A549 (cell line): Measurements from ENCODE around the gene TBC1D19. TPM values are rescaled to one million over a fixed set of nuclear protein-coding genes. Genes with fewer than 3 reads are reported as not detected.

Source experiments
- ATAC-seq, 2 experiments: fragments of 200-7000 bp in 1 of 2; fragments of >200 bp in 1 of 2; cut with Nextera tagmentation in 1 of 2; cut with Tn5 transposase in 1 of 2; 3 replicates each; pipeline versions ENCODE4 v1.8.0 to v1.9.1; 2018 to 2020; ENCODE audit warnings: mild to moderate bottlenecking in 1 of 2, moderate library complexity in 1 of 2
- CTCF ChIA-PET: fragments of 300-600 bp; sonication (Branson Sonifier 250); formaldehyde crosslinking; extraction: SDS; loops from one replicate; lab custom pipeline; 2021; ENCODE audit warnings: antibody characterized with exemption, inconsistent platforms; lab: Yijun Ruan, JAX
- POLR2A ChIA-PET: fragments of 350-600 bp; formaldehyde crosslinking; extraction: SDS; loops from one replicate; lab custom pipeline; 2021; ENCODE audit warnings: antibody characterized with exemption, inconsistent platforms; lab: Yijun Ruan, JAX
- DNase-seq, 2 experiments: peaks; one replicate each; pipeline versions ENCODE4 v3.0.0 to v3.0.0-alpha.2; 2011 to 2016; ENCODE audit warnings: low read depth in 1 of 2, low spot score in 1 of 2
- FAIRE-seq: peaks from 2 replicates; lab custom pipeline; 2011; peaks lifted over from hg19 to GRCh38; lab: Jason Lieb, UNC
- H3K27ac ChIP-seq, 2 experiments: fragments of >200 bp; sonication (Bioruptor Twin); formaldehyde crosslinking; 3 replicates each; pipeline ENCODE4 v1.5.1; 2016 to 2017
- H3K4me1 ChIP-seq: fragments of >200 bp; sonication (Bioruptor Twin); formaldehyde crosslinking; 3 replicates; pipeline ENCODE4 v1.6.1; 2016
- H3K4me2 ChIP-seq: fragments of >200 bp; sonication (Bioruptor Twin); formaldehyde crosslinking; 3 replicates; pipeline ENCODE4 v1.6.1; 2016
- H3K4me3 ChIP-seq: fragments of >200 bp; sonication (Bioruptor Twin); formaldehyde crosslinking; 3 replicates; pipeline ENCODE4 v1.5.1; 2016
- H3K9me3 ChIP-seq: fragments of >200 bp; sonication (Bioruptor Twin); formaldehyde crosslinking; 3 replicates; pipeline ENCODE4 v1.6.1; 2016
- CBX8 ChIP-seq: fragments of 200-600 bp; sonication (generic); IDR thresholded peaks from 2 replicates; pipeline ENCODE4 v1.6.1; 2016
- CHD4 ChIP-seq: fragments of 200-600 bp; sonication (generic); IDR thresholded peaks from 2 replicates; pipeline ENCODE4 v1.6.1; 2016; ENCODE audit warnings: antibody characterized with exemption, mild to moderate bottlenecking, borderline replicate concordance
- CTCF ChIP-seq: fragments of >200 bp; sonication (Bioruptor Twin); formaldehyde crosslinking; IDR thresholded peaks from 3 replicates; pipeline ENCODE4 v1.5.1; 2016
- EHF ChIP-seq: fragments of 250-450 bp; sonication (Bioruptor Pico); IDR thresholded peaks from 2 replicates; pipeline ENCODE4 v1.5.0; 2020; ENCODE audit warnings: mild to moderate bottlenecking
- FOXS1 ChIP-seq: fragments of 250-450 bp; sonication (Bioruptor Pico); IDR thresholded peaks from 2 replicates; pipeline ENCODE4 v1.5.0; 2020; ENCODE audit warnings: mild to moderate bottlenecking, moderate library complexity
- HDAC2 ChIP-seq: fragments of 200-600 bp; sonication (generic); IDR thresholded peaks from 2 replicates; pipeline ENCODE4 v1.6.1; 2016
- HOXA7 ChIP-seq: fragments of 250-450 bp; sonication (Bioruptor Pico); IDR thresholded peaks from 2 replicates; pipeline ENCODE4 v1.5.0; 2020; ENCODE audit warnings: mild to moderate bottlenecking, moderate library complexity
- JUN ChIP-seq, 2 experiments: fragments of >200 bp; sonication (Bioruptor Twin); formaldehyde crosslinking; IDR thresholded peaks; 2 replicates in 1 of 2; 3 replicates in 1 of 2; pipeline ENCODE4 v1.6.1; 2016 to 2017
- KDM1A ChIP-seq: fragments of 200-600 bp; sonication (generic); IDR thresholded peaks from 2 replicates; pipeline ENCODE4 v1.6.1; 2016; ENCODE audit warnings: low read depth, mild to moderate bottlenecking
- MAFK ChIP-seq: fragments of 450-650 bp; IDR thresholded peaks from 2 replicates; pipeline ENCODE4 v1.6.1; 2014; ENCODE audit not compliant: partially characterized antibody
- MYC ChIP-seq: IDR thresholded peaks from 2 replicates; pipeline ENCODE4 v1.6.1; 2012; ENCODE audit warnings: mild to moderate bottlenecking, inconsistent platforms, low read length, improper control_type of control experiment, borderline replicate concordance
- NFE2L2 ChIP-seq: fragments of 150-350 bp; conservative IDR thresholded peaks from 2 replicates; pipeline ENCODE4 v1.6.1; 2014; ENCODE audit warnings: low read length
- RAD21 ChIP-seq, 2 experiments: fragments of >200 bp in 1 of 2; sonication (Bioruptor Twin) in 1 of 2; formaldehyde crosslinking in 1 of 2; IDR thresholded peaks in 1 of 2; conservative IDR thresholded peaks in 1 of 2; 2 replicates in 1 of 2; 3 replicates in 1 of 2; pipeline ENCODE4 v1.6.1; 2012 to 2018; ENCODE audit warnings: inconsistent platforms in 1 of 2
- RARB ChIP-seq: fragments of 250-450 bp; sonication (Bioruptor Pico); IDR thresholded peaks from 2 replicates; pipeline ENCODE4 v1.8.0; 2021; ENCODE audit warnings: mild to moderate bottlenecking, moderate library complexity
- RFX5 ChIP-seq: fragments of 450-650 bp; IDR thresholded peaks from 2 replicates; pipeline ENCODE4 v1.7.1; 2014; ENCODE audit warnings: antibody characterized with exemption, mild to moderate bottlenecking, moderate library complexity
- SMC3 ChIP-seq: fragments of >200 bp; sonication (Bioruptor Twin); formaldehyde crosslinking; IDR thresholded peaks from 3 replicates; pipeline ENCODE4 v1.6.1; 2018; ENCODE audit warnings: inconsistent platforms
- ZC3H11A ChIP-seq: fragments of 450-650 bp; IDR thresholded peaks from 2 replicates; pipeline ENCODE4 v1.6.1; 2014; ENCODE audit warnings: antibody characterized with exemption, mild to moderate bottlenecking
- ZNF302 ChIP-seq: fragments of 250-450 bp; sonication (Bioruptor Pico); IDR thresholded peaks from 2 replicates; pipeline ENCODE4 v1.9.0; 2021; ENCODE audit warnings: inconsistent platforms, mild to moderate bottlenecking, moderate library complexity
- WGBS: methylation state at CpG from one replicate; pipeline ENCODE4 v1.1.6; 2017; ENCODE audit errors: missing lambda C conversion rate; 5-methylcytosine and 5-hydroxymethylcytosine counted together
- polyA plus RNA-seq, 4 experiments: library from polyadenylated mRNA; depleted of rRNA in 3 of 4; stranded (reverse); fragments of >200 nt; fragmentation: RNase III in 1 of 4; extraction: RNeasy Plus Mini Kit Qiagen cat#74134 plus additional on column Dnase treatment in 1 of 4; gene quantifications; 2 replicates in 3 of 4; 3 replicates in 1 of 4; pipeline ENCODE4 v1.2.3, GENCODE V29; 2011 to 2017
- TF ChIP-seq, protein P1 (sequence below): IDR thresholded peaks from 2 replicates; pipeline ENCODE4 v1.6.1; 2012

Gene TBC1D19
- polyA plus RNA-seq, 2 of the 4 experiments (the other 2 are of a cell fraction) = 4.1 to 11.7 TPM

- Histone ChIP-seq H3K27ac (no peak overlapping the region), H3K4me2 (no peak overlapping the region), H3K4me3 (no peak overlapping the region), H3K4me1 (no peaks in the 10 kb centered on the region), H3K9me3 (no peaks in the 10 kb centered on the region)
- CTCF ChIA-PET = no interaction called here
- ATAC-seq = no peak
- POLR2A ChIA-PET = no interaction called here
- WGBS = 96% methylated on average over 2 of the region's 2 CpGs
- TF ChIP-seq MAFK = no peak
- no peak for TF ChIP-seq RFX5
- TF ChIP-seq NFE2L2 = no peak
- no peak for TF ChIP-seq ZNF302 (CRISPR knock-in tag)
- TF ChIP-seq CHD4 = no peak
- no peak for TF ChIP-seq HOXA7 (CRISPR knock-in tag)
- TF ChIP-seq, protein P1, sequence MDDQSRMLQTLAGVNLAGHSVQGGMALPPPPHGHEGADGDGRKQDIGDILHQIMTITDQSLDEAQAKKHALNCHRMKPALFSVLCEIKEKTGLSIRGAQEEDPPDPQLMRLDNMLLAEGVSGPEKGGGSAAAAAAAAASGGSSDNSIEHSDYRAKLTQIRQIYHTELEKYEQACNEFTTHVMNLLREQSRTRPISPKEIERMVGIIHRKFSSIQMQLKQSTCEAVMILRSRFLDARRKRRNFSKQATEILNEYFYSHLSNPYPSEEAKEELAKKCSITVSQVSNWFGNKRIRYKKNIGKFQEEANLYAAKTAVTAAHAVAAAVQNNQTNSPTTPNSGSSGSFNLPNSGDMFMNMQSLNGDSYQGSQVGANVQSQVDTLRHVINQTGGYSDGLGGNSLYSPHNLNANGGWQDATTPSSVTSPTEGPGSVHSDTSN = no peak
- TF ChIP-seq ZC3H11A = no peak
- DNase-seq = no peak
- FAIRE-seq = no peak
These were observed 129.8 kb downstream of the TBC1D19 start for GRCh38 chr4:26713563-26714151.

GRCh38 chr4:26715636-26716242, 131.9 kb downstream of the TBC1D19 start:
- ChIA-PET CTCF (no interaction called here), POLR2A (no interaction called here)
- Histone ChIP-seq H3K4me2 (no peak overlapping the region), H3K9me3 (no peaks in the 10 kb centered on the region), H3K27ac (no peak overlapping the region), H3K4me1 (no peaks in the 10 kb centered on the region)
- WGBS = 86% methylated on average over 1 of the region's 1 CpG
- no peak for ATAC-seq
- no peak for DNase-seq
- no peak for TF ChIP-seq HDAC2
- TF ChIP-seq ZNF302 (CRISPR knock-in tag) = no peak
- no peak for TF ChIP-seq MAFK
- TF ChIP-seq, all 56 proteins: peak for 0
- FAIRE-seq = no peak
- no peak overlapping the region for H3K4me3 ChIP-seq

- Histone ChIP-seq H3K9me3 (no peaks in the 10 kb centered on the region), H3K4me3 (no peak overlapping the region), H3K27ac (no peak overlapping the region), H3K4me1 (no peaks in the 10 kb centered on the region), H3K4me2 (no peak overlapping the region)
- DNase-seq (no peak), FAIRE-seq (no peak)
- POLR2A ChIA-PET = no interaction called here
- CTCF ChIA-PET = no interaction called here
- TF ChIP-seq MYC (no peak), KDM1A (no peak), JUN (IDR thresholded peaks at IDR 0.05) (no peak), CTCF (no peak), FOXS1 (CRISPR knock-in tag) (no peak), EHF (no peak), RARB (CRISPR knock-in tag) (no peak)
- TF ChIP-seq, all 56 proteins: peak for 0
- ATAC-seq = no peak
- WGBS = 48% methylated on average over 2 of the region's 2 CpGs
These were observed 133.4 kb downstream of the TBC1D19 start for GRCh38 chr4:26717332-26717731.

DNA sequence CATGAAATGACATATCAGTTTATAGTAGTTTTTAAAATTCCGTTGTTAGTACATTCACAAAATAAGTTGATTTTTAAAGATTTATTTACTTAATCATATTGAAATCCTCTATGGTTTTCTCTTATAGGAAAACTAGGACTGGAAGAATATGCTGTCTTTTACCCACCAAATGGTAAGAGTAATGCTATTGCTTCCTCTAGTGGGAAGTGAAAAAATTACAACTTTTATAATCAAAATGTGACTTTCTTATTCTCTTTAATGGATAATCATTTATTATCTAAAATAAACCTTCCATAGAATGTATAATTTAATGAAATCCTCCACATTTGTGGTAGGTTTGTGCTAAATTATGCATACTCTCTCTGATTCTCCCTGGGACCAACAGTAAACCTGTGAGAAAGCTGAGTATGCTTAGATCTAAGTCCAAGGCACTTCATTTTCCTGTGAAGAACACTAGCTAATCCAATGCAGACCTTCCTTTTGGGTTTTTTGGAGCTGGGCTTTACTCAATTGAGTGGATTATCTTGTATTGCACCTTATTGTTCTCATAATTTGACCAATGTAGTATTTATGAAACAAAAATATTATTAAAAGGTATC, 136.2 kb downstream of the TBC1D19 start:
- DNase-seq (peak in 1 of 2 experiments; percentile 4), ATAC-seq (no peak), FAIRE-seq (no peak)
- H3K27ac ChIP-seq = no peak overlapping the region
- no peak overlapping the region for H3K4me3 ChIP-seq
- H3K4me2 ChIP-seq = no peak overlapping the region
- TF ChIP-seq RAD21 (conservative IDR thresholded peaks at IDR 0.05 in 1 of 2, IDR thresholded peaks at IDR 0.05 in 1 of 2) (peak; percentile 74 to 78), CTCF (peak; percentile 57), SMC3 (peak; percentile 67), CBX8 (no peak)
- H3K9me3 ChIP-seq = no peaks in the 10 kb centered on the region
- H3K4me1 ChIP-seq = no peaks in the 10 kb centered on the region
- CTCF ChIA-PET = interaction anchor here (0.8 to 2.6 kb wide), 7 partner anchors 9 to 733 kb away, joined by 3 to 18 read pairs (median 5); no protein-coding TSS in a partner anchor
- POLR2A ChIA-PET = no interaction called here
- 32% methylated on average over 1 of the region's 1 CpG for WGBS
